Activated CD8-positive, alpha-beta memory T cell treated with anti-CD3 and anti-CD28 coated beads, Interleukin-2, amount 10 ng/mL, durations not matched to agents 7 days and 5 days (primary cell): ENCODE measurements around the gene ZCWPW1. TPM values are rescaled to one million over a fixed set of nuclear protein-coding genes. Genes with fewer than 3 reads are reported as not detected.
A peak's percentile ranks its signal among the peaks of the same experiment; 100 is the strongest.
"Not testable (repeated sequence)": the region's sequence is repeated elsewhere in the genome, so short reads cannot be mapped to it uniquely, and the experiment has no call there.

Experiments
- ATAC-seq: fragments of 150-1000 bp; cut with Tn5 transposase; one replicate; pipeline ENCODE4 v1.10.0; 2021; ENCODE audit warnings: moderate library complexity
- CTCF ChIA-PET: fragments of 350-600 bp; sonication (Branson Sonifier 250); formaldehyde crosslinking; loops from one replicate; lab custom pipeline; 2021; ENCODE audit warnings: antibody characterized with exemption; lab: Charles Lee
- DNase-seq: peaks from one replicate; pipeline ENCODE4 v3.0.0-alpha.2; 2020
- H3K27ac Mint-ChIP-seq: one replicate; pipeline ENCODE4 v1.8.0; 2021; ENCODE audit warnings: mild to moderate bottlenecking, mixed read lengths
- H3K27me3 Mint-ChIP-seq: one replicate; pipeline ENCODE4 v1.8.0; 2021; ENCODE audit warnings: mixed read lengths
- H3K36me3 Mint-ChIP-seq: one replicate; pipeline ENCODE4 v1.8.0; 2021; ENCODE audit warnings: mild to moderate bottlenecking, mixed read lengths
- H3K4me1 Mint-ChIP-seq: one replicate; pipeline ENCODE4 v1.8.0; 2021; ENCODE audit warnings: mixed read lengths
- H3K4me3 Mint-ChIP-seq: one replicate; pipeline ENCODE4 v1.8.0; 2021; ENCODE audit warnings: mild to moderate bottlenecking, moderate library complexity, mixed read lengths
- H3K9me3 Mint-ChIP-seq: one replicate; pipeline ENCODE4 v1.8.0; 2022; ENCODE audit warnings: low read depth, mixed read lengths
- total RNA-seq, 2 experiments: library from RNA; stranded (reverse); gene quantifications; one replicate each; pipeline ENCODE4 v1.2.3, GENCODE V29; 2021

Gene ZCWPW1
- total RNA-seq, 2 experiments from 2014 or later, result 2.6 to 3.3 TPM

GRCh38 chr7:100466653-100467605, 38.4 kb upstream of the ZCWPW1 start:
- Mint-ChIP-seq H3K27me3 (no peaks in the 10 kb centered on the region), H3K27ac (no peak overlapping the region), H3K36me3 (peaks cover 17% of the 10 kb centered on the region), H3K9me3 (no peaks in the 10 kb centered on the region), H3K4me3 (no peak overlapping the region), H3K4me1 (peaks cover 8% of the 10 kb centered on the region)
- DNase-seq (no peak), ATAC-seq (no peak)
- CTCF ChIA-PET, result interaction anchor here (1.3 to 5.3 kb wide), 2 partner anchors 14 to 16 kb away, joined by 3 to 55 read pairs; partner anchors contain the start of gene TSC22D4

DNA sequence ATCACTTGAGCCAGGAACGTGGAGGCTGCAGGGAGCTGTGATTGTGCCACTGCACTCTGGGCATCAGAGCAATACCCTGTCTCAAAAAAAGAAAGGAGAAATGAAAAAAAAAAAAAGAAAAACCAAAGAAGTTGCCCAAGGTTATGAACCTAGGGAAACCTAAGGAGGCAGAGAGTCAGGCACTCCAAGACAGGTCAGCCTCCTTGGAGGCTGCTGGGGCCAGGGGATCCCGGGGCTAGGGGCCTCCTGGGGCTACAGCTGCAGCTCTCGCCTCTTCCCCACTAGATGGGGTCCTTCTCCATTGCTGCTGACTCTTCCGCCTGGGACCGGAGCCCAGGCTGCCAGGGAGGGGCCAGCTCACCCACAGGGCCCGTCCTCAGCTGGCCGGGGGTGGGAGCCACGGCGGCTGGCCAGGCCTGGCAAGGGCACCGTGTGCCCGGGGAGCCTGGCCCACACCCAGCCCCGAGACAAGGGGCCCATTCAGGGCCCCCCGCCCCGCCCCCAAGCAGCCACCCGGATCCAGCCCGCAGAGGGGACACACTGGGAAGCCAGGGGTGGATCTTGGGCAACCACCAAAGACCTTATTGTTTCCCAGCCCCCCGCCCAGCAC, 37.3 kb upstream of the ZCWPW1 start:
- Mint-ChIP-seq H3K36me3 (peaks cover 24% of the 10 kb centered on the region), H3K27me3 (no peaks in the 10 kb centered on the region), H3K9me3 (no peaks in the 10 kb centered on the region), H3K27ac (peak overlapping the region; percentile 51), H3K4me3 (no peak overlapping the region), H3K4me1 (peaks cover 8% of the 10 kb centered on the region)
- DNase-seq, result no peak
- CTCF ChIA-PET, result interaction anchor here (0.9 to 3.0 kb wide), 8 partner anchors 10 to 123 kb away, joined by 3 to 12 read pairs (median 6); no protein-coding TSS in a partner anchor
- ATAC-seq, result no peak

DNA sequence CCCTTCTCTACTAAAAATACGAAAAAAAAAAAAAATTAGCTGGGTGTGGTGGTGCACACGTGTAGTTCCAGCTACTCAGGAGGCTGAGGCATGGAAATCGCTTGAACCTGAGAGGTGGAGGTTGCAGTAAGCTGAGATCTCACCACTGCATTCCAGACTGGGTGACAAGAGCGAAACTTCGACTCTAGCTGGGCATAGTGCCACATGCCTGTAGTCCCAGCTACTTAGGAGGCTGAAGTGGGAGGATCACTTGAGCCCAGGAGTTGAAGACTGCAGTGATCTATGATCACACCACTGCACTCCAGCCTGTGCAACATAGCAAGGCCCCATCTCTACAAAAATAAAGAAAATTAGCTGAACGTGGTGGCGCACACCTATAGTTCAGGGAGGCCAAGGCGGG, 36.8 kb upstream of the ZCWPW1 start:
- no peaks in the 10 kb centered on the region for H3K9me3 Mint-ChIP-seq
- peak overlapping the region; percentile 51 for H3K27ac Mint-ChIP-seq
- no peaks in the 10 kb centered on the region for H3K27me3 Mint-ChIP-seq
- CTCF ChIA-PET, result interaction anchor here (0.8 to 3.0 kb wide), 9 partner anchors 10 to 123 kb away, joined by 3 to 12 read pairs (median 5); no protein-coding TSS in a partner anchor
- H3K4me3 Mint-ChIP-seq, result no peak overlapping the region
- H3K4me1 Mint-ChIP-seq, result peaks cover 6% of the 10 kb centered on the region
- DNase-seq, result no peak
- peaks cover 25% of the 10 kb centered on the region for H3K36me3 Mint-ChIP-seq
- ATAC-seq, result no peak

GRCh38 chr7:100464791-100465190, 36.3 kb upstream of the ZCWPW1 start:
- DNase-seq (no peak), ATAC-seq (no peak)
- H3K27ac Mint-ChIP-seq, result no peak overlapping the region
- no peaks in the 10 kb centered on the region for H3K27me3 Mint-ChIP-seq
- H3K36me3 Mint-ChIP-seq, result peaks cover 27% of the 10 kb centered on the region
- no peak overlapping the region for H3K4me3 Mint-ChIP-seq
- CTCF ChIA-PET, result interaction anchor here (0.8 to 3.0 kb wide), 9 partner anchors 11 to 241 kb away, joined by 3 to 12 read pairs (median 5); partner anchors contain the start of gene POP7
- no peaks in the 10 kb centered on the region for H3K9me3 Mint-ChIP-seq
- peaks cover 3% of the 10 kb centered on the region for H3K4me1 Mint-ChIP-seq

DNA sequence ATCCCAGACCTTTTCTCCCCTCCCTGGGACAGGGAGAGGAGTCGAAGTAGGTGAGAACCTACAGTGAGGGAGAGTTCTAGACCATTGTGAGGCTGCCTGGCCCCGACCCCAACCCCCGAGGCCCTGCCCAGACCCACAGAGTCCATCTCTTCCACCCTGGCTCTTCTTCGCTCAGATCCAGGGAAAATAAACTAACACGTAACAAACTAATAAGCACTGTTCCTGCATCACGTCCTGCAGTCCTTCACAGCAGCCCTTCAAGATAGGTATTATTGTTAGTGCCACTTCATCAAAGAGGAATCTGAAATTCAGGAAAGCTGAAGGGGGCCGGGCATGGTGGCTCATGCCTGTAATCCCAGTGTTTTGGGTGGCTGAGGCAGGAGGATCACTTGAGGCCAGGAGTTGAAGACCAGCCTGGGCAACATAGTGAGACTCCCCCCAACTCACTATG, 35.7 kb upstream of the ZCWPW1 start, which contains the start of gene SPACDR:
Gene SPACDR (minus strand): TSS at position 51 of the 451 bp plus-strand sequence. CDS start 235 bp downstream, outside the sequence.
- no peaks in the 10 kb centered on the region for H3K27me3 Mint-ChIP-seq
- no peaks in the 10 kb centered on the region for H3K9me3 Mint-ChIP-seq
- CTCF ChIA-PET, result interaction anchor here (0.9 to 3.0 kb wide), 8 partner anchors 12 to 241 kb away, joined by 3 to 12 read pairs (median 4); partner anchors contain the start of gene POP7
- H3K27ac Mint-ChIP-seq, result no peak within 1 kb of the TSS
- DNase-seq (no peak), ATAC-seq (no peak)
- H3K4me3 Mint-ChIP-seq, result no peak within 1 kb of the TSS
- peaks cover 29% of the 10 kb centered on the region for H3K36me3 Mint-ChIP-seq
- peaks cover 3% of the 10 kb centered on the region for H3K4me1 Mint-ChIP-seq

DNA sequence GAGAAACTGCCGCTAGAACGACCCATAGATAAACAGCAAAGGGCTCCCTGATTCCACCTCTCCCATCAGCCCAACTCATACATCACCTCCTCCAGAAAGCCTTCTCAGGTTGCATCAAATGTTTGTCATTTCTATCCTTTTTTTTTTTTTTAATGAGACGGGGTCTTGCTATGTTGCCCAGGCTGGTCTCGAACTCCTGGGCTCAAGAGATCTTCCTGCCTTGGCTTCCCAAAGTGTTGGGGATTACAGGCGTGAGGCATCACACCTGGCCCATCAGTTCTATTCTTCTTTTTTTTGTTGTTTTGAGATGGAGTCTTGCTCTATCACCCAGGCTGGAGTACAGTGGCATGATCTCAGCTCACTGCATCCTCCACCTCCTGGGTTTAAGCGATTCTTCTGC, 28.5 kb upstream of the ZCWPW1 start:
- ATAC-seq (no peak), DNase-seq (no peak)
- Mint-ChIP-seq H3K4me1 (peaks cover 6% of the 10 kb centered on the region), H3K4me3 (no peak overlapping the region), H3K36me3 (peaks cover 23% of the 10 kb centered on the region), H3K9me3 (no peaks in the 10 kb centered on the region), H3K27me3 (no peaks in the 10 kb centered on the region), H3K27ac (no peak overlapping the region)
- CTCF ChIA-PET, result interaction anchor here (1.2 to 5.4 kb wide), 2 partner anchors 12 to 13 kb away, joined by 3 to 26 read pairs; no protein-coding TSS in a partner anchor

- Mint-ChIP-seq H3K36me3 (peaks cover 22% of the 10 kb centered on the region), H3K4me3 (no peak overlapping the region), H3K27me3 (no peaks in the 10 kb centered on the region), H3K27ac (no peak overlapping the region), H3K9me3 (no peaks in the 10 kb centered on the region), H3K4me1 (peaks cover 6% of the 10 kb centered on the region)
- CTCF ChIA-PET, result interaction anchor here (1.2 to 5.4 kb wide), 2 partner anchors 12 to 14 kb away, joined by 3 to 26 read pairs; no protein-coding TSS in a partner anchor
- no peak for ATAC-seq
- no peak for DNase-seq
These were observed 28.1 kb upstream of the ZCWPW1 start for GRCh38 chr7:100456562-100456961.

DNA sequence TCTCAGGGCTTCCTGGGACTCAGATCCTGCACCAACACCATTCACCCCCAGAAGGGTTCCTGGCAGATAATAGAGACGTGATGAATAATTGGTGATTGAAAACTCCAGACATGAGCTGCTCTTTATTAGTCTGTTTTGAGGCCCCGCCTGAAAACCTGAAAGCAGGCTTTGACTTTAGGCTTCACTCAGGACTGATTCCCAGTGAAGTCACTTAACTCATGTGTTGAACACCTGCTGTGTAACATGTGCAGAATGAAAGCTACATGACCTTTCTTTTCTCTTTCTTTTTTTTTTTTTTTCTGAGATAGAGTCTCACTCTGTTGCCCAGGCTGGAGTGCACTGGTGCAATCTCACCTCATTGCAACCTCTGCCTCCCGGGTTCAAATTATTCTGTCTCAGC, 26.7 kb upstream of the ZCWPW1 start:
- CTCF ChIA-PET, result interaction anchor here (1.2 to 5.4 kb wide), 7 partner anchors 11 to 250 kb away, joined by 3 to 26 read pairs (median 7); partner anchors contain the start of genes PILRA, POP7 and TSC22D4
- Mint-ChIP-seq H3K4me3 (no peak overlapping the region), H3K27ac (no peak overlapping the region), H3K27me3 (no peaks in the 10 kb centered on the region), H3K36me3 (peaks cover 10% of the 10 kb centered on the region), H3K4me1 (peaks cover 14% of the 10 kb centered on the region), H3K9me3 (no peaks in the 10 kb centered on the region)
- no peak for ATAC-seq
- DNase-seq, result no peak

DNA sequence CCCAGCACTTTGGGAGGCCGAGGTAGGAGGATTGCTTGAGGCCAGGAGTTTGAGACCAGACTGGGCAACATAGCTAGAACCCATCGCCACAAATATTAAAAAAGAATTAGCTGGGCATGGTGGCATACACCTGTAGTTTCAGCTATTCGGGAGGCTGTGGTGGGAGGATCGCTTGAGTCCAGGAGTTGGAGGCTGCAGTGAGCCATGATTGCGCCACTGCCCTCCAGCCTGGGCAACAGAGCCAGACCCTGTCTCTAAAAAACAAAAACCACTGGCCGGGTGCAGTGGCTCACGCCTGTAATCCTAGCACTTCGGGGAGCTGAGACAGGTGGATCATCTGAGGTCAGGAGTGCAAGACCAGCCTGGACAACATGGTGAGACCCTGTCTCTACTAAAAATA, 25.4 kb upstream of the ZCWPW1 start:
- not testable (repeated sequence) for H3K4me3 Mint-ChIP-seq, H3K9me3 Mint-ChIP-seq, H3K27me3 Mint-ChIP-seq, DNase-seq, ATAC-seq, H3K27ac Mint-ChIP-seq, H3K36me3 Mint-ChIP-seq
- peaks cover 13% of the 10 kb centered on the region for H3K4me1 Mint-ChIP-seq
- CTCF ChIA-PET, result interaction anchor here (0.8 to 5.4 kb wide), 8 partner anchors 9 to 110 kb away, joined by 3 to 26 read pairs (median 6); partner anchors contain the start of gene TSC22D4

DNA sequence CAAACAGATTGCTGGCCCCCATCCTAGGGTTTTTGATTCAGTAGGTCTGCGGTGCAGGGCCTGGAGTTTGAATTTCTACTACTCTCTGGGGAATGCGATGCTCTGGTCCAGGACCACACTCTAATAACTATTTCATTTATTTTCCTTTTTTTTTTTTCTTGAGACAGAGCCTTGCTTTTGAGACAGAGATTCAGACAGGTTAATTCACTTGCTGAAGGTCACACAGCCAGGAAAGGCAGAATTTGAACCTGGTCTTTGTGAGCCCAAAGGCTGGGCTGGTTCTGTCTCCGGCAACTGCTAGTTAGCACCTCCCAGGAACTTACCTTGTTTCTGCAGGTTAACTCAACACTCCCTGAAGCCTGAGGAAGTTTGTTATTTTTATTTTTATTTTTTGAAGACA, 24.0 kb upstream of the ZCWPW1 start:
- Mint-ChIP-seq H3K4me3 (no peak overlapping the region), H3K9me3 (no peaks in the 10 kb centered on the region), H3K4me1 (peaks cover 13% of the 10 kb centered on the region), H3K27ac (no peak overlapping the region), H3K27me3 (no peaks in the 10 kb centered on the region), H3K36me3 (no peaks in the 10 kb centered on the region)
- CTCF ChIA-PET, result interaction anchor here (1.1 to 1.5 kb wide), 3 partner anchors 12 to 320 kb away, joined by 3 read pairs; no protein-coding TSS in a partner anchor
- no peak for ATAC-seq
- no peak for DNase-seq

GRCh38 chr7:100449190-100449795, 20.8 kb upstream of the ZCWPW1 start:
- no peak overlapping the region for H3K4me3 Mint-ChIP-seq
- H3K27me3 Mint-ChIP-seq, result no peaks in the 10 kb centered on the region
- CTCF ChIA-PET, result interaction anchor here (0.6 to 3.1 kb wide), 9 partner anchors 8 to 452 kb away, joined by 3 to 16 read pairs (median 4); partner anchors contain the start of gene PPP1R35
- H3K4me1 Mint-ChIP-seq, result peaks cover 27% of the 10 kb centered on the region
- H3K9me3 Mint-ChIP-seq, result no peaks in the 10 kb centered on the region
- no peak for ATAC-seq
- DNase-seq, result no peak
- H3K36me3 Mint-ChIP-seq, result no peaks in the 10 kb centered on the region
- no peak overlapping the region for H3K27ac Mint-ChIP-seq

DNA sequence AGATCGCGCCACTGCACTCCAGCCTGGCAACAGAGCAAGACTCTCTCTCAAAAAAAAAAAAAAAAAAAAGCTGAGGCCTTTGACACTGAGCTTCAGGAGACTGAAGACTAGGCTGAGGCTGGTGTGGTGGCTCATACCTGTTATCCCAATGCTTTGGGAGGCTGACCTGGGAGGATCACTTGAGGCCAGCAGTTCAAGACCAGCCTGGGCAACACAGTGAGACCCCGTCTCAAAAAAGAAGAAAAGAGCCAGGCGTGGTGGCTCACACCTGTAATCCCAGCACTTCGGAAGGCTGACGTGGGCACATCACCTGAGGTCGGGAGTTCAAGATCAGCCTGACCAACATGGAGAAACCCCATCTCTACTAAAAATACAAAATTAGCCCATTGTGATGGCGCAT, 18.9 kb upstream of the ZCWPW1 start:
- H3K9me3 Mint-ChIP-seq, DNase-seq, H3K4me3 Mint-ChIP-seq, ATAC-seq, H3K36me3 Mint-ChIP-seq, H3K27me3 Mint-ChIP-seq, H3K27ac Mint-ChIP-seq: not testable (repeated sequence)
- CTCF ChIA-PET, result interaction anchor here (0.8 to 1.4 kb wide), 4 partner anchors 22 to 315 kb away, joined by 3 to 5 read pairs (median 3); no protein-coding TSS in a partner anchor
- H3K4me1 Mint-ChIP-seq, result peaks cover 29% of the 10 kb centered on the region
